ENCODE data around the gene TMEM150C.

GRCh38 chr4:82579932-82580331, 18.1 kb upstream of the TMEM150C start:
- TF ChIP-seq CTCF (IDR thresholded peaks at IDR 0.05; ENCODE audit: low read depth, low read length, poor library complexity, severe bottlenecking) (no peak), EZH2phosphoT487 (IDR thresholded peaks at IDR 0.05; ENCODE audit: borderline replicate concordance, low read length) (no peak)
